ENCODE measurements around the gene ATF7IP2.
"Not testable (repeated sequence)": the region's sequence is repeated elsewhere in the genome, so short reads cannot be mapped to it uniquely, and the experiment has no call there.

ATF7IP2 gene

GRCh38 chr16:10452208-10453158 lies 66.6 kb downstream of the ATF7IP2 start:
- DNase-seq (ENCODE audit: low read depth): not testable (repeated sequence)

GRCh38 chr16:10453159-10453510 lies 67.3 kb downstream of the ATF7IP2 start:
- no peak for DNase-seq (ENCODE audit: low read depth)

GRCh38 chr16:10465821-10466220 lies 80.0 kb downstream of the ATF7IP2 start:
- peak; percentile 10 for DNase-seq (ENCODE audit: low read depth)

- DNase-seq (ENCODE audit: low read depth): no peak
These were observed 80.5 kb downstream of the ATF7IP2 start for GRCh38 chr16:10466313-10466712.

GRCh38 chr16:10466861-10467260 lies 81.0 kb downstream of the ATF7IP2 start:
- no peak for DNase-seq (ENCODE audit: low read depth)

GRCh38 chr16:10476636-10477035 lies 90.8 kb downstream of the ATF7IP2 start:
- not testable (repeated sequence) for DNase-seq (ENCODE audit: low read depth)

- no peak for DNase-seq (ENCODE audit: low read depth)
These were observed 94.3 kb downstream of the ATF7IP2 start for GRCh38 chr16:10480151-10480550.

- DNase-seq (ENCODE audit: low read depth): no peak
These were observed 99.3 kb downstream of the ATF7IP2 start for GRCh38 chr16:10485159-10485558.

GRCh38 chr16:10485698-10486382 lies 100.0 kb downstream of the ATF7IP2 start:
- no peak for DNase-seq (ENCODE audit: low read depth)

GRCh38 chr16:10490141-10490540 lies 104.3 kb downstream of the ATF7IP2 start:
- DNase-seq (ENCODE audit: low read depth): peak; percentile 9

- DNase-seq (ENCODE audit: low read depth): no peak
These were observed 107.4 kb downstream of the ATF7IP2 start for GRCh38 chr16:10493276-10493675.

- no peak for DNase-seq (ENCODE audit: low read depth)
These were observed 108.6 kb downstream of the ATF7IP2 start for GRCh38 chr16:10494343-10495030.

- no peak for DNase-seq (ENCODE audit: low read depth)
These were observed 109.1 kb downstream of the ATF7IP2 start for GRCh38 chr16:10495031-10495345.

GRCh38 chr16:10497132-10498101 lies 111.6 kb downstream of the ATF7IP2 start:
- DNase-seq (ENCODE audit: low read depth): no peak

- no peak for DNase-seq (ENCODE audit: low read depth)
These were observed 114.7 kb downstream of the ATF7IP2 start for GRCh38 chr16:10500582-10500981.

GRCh38 chr16:10501016-10501607 lies 115.3 kb downstream of the ATF7IP2 start:
- no peak for DNase-seq (ENCODE audit: low read depth)

- DNase-seq (ENCODE audit: low read depth): no peak
These were observed 116.9 kb downstream of the ATF7IP2 start for GRCh38 chr16:10502776-10503175.

GRCh38 chr16:10504404-10504885 lies 118.6 kb downstream of the ATF7IP2 start:
- no peak for DNase-seq (ENCODE audit: low read depth)

- DNase-seq (ENCODE audit: low read depth): not testable (repeated sequence)
These were observed 119.4 kb downstream of the ATF7IP2 start for GRCh38 chr16:10505286-10505685.

- DNase-seq (ENCODE audit: low read depth): peak; percentile 60
These were observed 123.7 kb downstream of the ATF7IP2 start for GRCh38 chr16:10509534-10510025.

- DNase-seq (ENCODE audit: low read depth): no peak
These were observed 124.4 kb downstream of the ATF7IP2 start for GRCh38 chr16:10510279-10510678.
